ENCODE data around the gene WNT4. TPM values are rescaled to one million over a fixed set of nuclear protein-coding genes. Genes with fewer than 3 reads are reported as not detected.

The WNT4 gene
- total RNA-seq, 1 donor from 2014 or later: not detected

DNA sequence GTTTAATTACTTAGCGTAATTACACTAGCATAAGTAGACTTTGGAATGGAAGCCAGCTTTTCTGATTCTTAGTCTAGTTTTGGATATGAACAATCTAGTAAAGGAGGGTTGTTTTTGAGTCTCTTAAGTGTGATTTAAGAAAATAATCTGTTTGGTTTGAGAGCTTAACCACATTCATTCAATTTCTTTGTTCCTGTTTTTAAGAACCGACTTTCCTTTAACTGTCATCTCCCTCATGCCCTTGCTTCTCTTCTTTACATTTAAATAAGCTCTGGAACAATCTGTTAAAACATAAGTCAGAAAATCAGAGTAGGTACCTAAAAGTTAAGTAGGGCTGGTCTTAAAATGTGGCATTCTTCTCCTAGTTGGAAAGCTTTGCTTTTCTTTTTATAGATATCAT lies 62.7 kb downstream of the WNT4 start:
- no peaks in the 10 kb centered on the region for H3K9me3 Mint-ChIP-seq
- H3K27ac Mint-ChIP-seq: no peak overlapping the region
- H3K4me1 Mint-ChIP-seq: peaks cover 41% of the 10 kb centered on the region
- DNase-seq: no peak
- H3K27me3 Mint-ChIP-seq: no peaks in the 10 kb centered on the region
- intact Hi-C loops (cut with micrococcal nuclease): no loop called here
- H3K36me3 Mint-ChIP-seq (ENCODE audit: low read depth): peaks cover 51% of the 10 kb centered on the region
- H3K4me3 Mint-ChIP-seq: no peak overlapping the region

DNA sequence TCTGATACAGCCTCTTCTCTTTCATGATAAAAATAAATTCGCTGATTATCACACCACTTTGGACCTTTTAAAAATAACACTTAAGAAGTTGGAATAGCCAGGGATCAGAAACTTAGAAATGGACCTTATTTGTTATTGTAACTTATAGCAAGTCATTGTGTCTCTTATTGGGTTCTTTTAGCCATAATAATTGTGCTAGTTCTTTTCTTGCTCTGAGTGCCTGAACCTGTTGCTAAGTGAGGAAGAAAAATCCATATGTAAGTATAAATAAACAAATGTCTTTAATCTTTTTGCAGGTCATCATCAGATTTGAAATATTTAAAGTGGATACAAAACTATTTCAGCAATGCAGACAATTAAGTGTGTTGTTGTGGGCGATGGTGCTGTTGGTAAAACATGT lies 64.8 kb downstream of the WNT4 start:
- H3K27me3 Mint-ChIP-seq: no peaks in the 10 kb centered on the region
- no peaks in the 10 kb centered on the region for H3K9me3 Mint-ChIP-seq
- DNase-seq: no peak
- intact Hi-C loops (cut with micrococcal nuclease): no loop called here
- peaks cover 46% of the 10 kb centered on the region for H3K4me1 Mint-ChIP-seq
- H3K27ac Mint-ChIP-seq: no peak overlapping the region
- H3K36me3 Mint-ChIP-seq (ENCODE audit: low read depth): peaks cover 48% of the 10 kb centered on the region
- H3K4me3 Mint-ChIP-seq: no peak overlapping the region

DNA sequence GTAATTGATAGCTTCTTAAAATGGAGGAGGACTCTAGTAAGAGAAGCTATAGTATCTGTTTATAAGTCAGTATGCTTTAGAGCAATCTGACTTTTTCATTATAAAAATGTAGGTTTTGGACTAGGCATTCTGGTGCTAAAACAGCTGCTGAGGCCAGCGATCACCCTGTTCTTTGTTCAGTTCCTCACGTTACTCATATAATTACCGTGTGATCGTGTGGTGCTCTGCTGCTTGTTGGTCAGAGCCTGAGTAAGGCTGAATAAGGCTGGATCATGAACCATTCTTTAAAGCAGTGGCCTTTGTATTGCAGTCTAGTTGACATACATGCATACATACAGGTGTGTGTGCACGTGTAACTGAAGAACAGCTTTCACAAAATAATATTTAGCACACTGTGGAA lies 65.2 kb downstream of the WNT4 start:
- H3K4me1 Mint-ChIP-seq: peaks cover 46% of the 10 kb centered on the region
- intact Hi-C loops (cut with micrococcal nuclease): no loop called here
- peaks cover 48% of the 10 kb centered on the region for H3K36me3 Mint-ChIP-seq (ENCODE audit: low read depth)
- DNase-seq: no peak
- no peak overlapping the region for H3K4me3 Mint-ChIP-seq
- H3K27me3 Mint-ChIP-seq: no peaks in the 10 kb centered on the region
- H3K27ac Mint-ChIP-seq: no peak overlapping the region
- H3K9me3 Mint-ChIP-seq: no peaks in the 10 kb centered on the region

GRCh38 chr1:22076346-22076745 lies 66.6 kb downstream of the WNT4 start:
- peak overlapping the region; percentile 2 for H3K4me3 Mint-ChIP-seq
- no peaks in the 10 kb centered on the region for H3K9me3 Mint-ChIP-seq
- H3K27ac Mint-ChIP-seq: peak overlapping the region; percentile 76
- peaks cover 44% of the 10 kb centered on the region for H3K36me3 Mint-ChIP-seq (ENCODE audit: low read depth)
- intact Hi-C loops (cut with micrococcal nuclease): no loop called here
- no peaks in the 10 kb centered on the region for H3K27me3 Mint-ChIP-seq
- DNase-seq: no peak
- H3K4me1 Mint-ChIP-seq: peaks cover 50% of the 10 kb centered on the region

DNA sequence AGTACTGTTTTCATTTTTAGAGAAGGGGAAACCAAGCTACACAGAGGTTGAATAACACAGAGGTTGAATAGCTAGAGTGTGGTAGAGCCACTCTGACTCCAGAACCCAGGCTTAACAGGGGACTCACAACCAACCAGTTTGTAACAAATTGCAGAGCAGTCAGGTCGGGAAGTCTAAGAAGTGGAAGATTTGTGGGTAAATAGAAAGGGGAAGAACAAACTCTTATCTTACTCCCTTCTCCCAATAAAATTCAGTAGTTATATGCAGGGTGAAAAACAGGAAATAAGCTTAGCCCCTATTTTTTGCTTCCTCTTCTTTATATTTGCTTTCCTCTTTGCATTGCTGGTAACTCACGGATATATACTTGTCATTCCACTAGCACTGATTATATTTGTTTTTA lies 67.2 kb downstream of the WNT4 start:
- DNase-seq: no peak
- Mint-ChIP-seq H3K4me3 (no peak overlapping the region), H3K9me3 (no peaks in the 10 kb centered on the region), H3K36me3 (ENCODE audit: low read depth) (peaks cover 40% of the 10 kb centered on the region), H3K27ac (peak overlapping the region; percentile 43), H3K27me3 (no peaks in the 10 kb centered on the region), H3K4me1 (peaks cover 49% of the 10 kb centered on the region)
- intact Hi-C loops (cut with micrococcal nuclease): loop anchor here (2.0 kb wide), 1 partner anchor 13 kb away; no protein-coding TSS in a partner anchor

DNA sequence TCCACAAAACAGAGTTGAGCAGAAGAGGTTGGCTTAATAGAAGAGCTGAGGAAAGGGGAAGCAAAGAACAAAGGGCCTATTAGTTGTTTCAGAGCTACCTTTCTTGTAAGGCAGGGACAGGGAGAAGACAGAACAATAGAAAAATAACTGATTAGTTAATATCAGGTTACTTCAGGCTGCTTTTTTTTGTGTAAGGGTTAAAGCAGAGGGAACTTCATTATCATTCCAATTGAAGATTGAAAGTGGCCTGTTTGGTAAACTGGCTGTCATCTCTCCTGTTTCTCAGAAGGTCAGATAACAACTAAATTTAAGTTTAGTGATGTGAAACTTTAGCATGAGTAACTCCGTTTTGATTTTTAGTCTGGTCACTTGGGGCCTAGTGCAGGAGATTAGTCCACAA lies 68.1 kb downstream of the WNT4 start:
- no peaks in the 10 kb centered on the region for H3K9me3 Mint-ChIP-seq
- H3K36me3 Mint-ChIP-seq (ENCODE audit: low read depth): peaks cover 40% of the 10 kb centered on the region
- intact Hi-C loops (cut with micrococcal nuclease): loop anchor here (2.0 kb wide), 1 partner anchor 14 kb away; no protein-coding TSS in a partner anchor

GRCh38 chr1:22071511-22071910 lies 71.4 kb downstream of the WNT4 start:
- no peak overlapping the region for H3K4me3 Mint-ChIP-seq
- intact Hi-C loops (cut with micrococcal nuclease): no loop called here
- H3K9me3 Mint-ChIP-seq: no peaks in the 10 kb centered on the region
- peaks cover 57% of the 10 kb centered on the region for H3K4me1 Mint-ChIP-seq
- H3K27me3 Mint-ChIP-seq: no peaks in the 10 kb centered on the region
- H3K27ac Mint-ChIP-seq: peak overlapping the region; percentile 23
- DNase-seq: no peak
- peaks cover 28% of the 10 kb centered on the region for H3K36me3 Mint-ChIP-seq (ENCODE audit: low read depth)

More for the DNA sequence above, 68.1 kb downstream of the WNT4 start:
- Mint-ChIP-seq H3K27ac (peak overlapping the region; percentile 36), H3K4me1 (peaks cover 52% of the 10 kb centered on the region), H3K4me3 (peak overlapping the region; percentile 6), H3K27me3 (no peaks in the 10 kb centered on the region)
- DNase-seq: no peak

Other genes with a start within 250 kb of the WNT4 start
- gene HSPG2, start 205.8 kb downstream of the WNT4 start, total RNA-seq: 6.2 and 6.3 TPM in 2 replicates
- gene CELA3B, start 166.1 kb downstream of the WNT4 start, total RNA-seq: not detected in 2 replicates
- gene CELA3A, start 141.4 kb downstream of the WNT4 start, total RNA-seq: not detected in 2 replicates
- gene CDC42, start 90.4 kb downstream of the WNT4 start, total RNA-seq: 307 and 321 TPM in 2 replicates

All from activated CD4-positive, alpha-beta T cell treated with anti-CD3 and anti-CD28 coated beads, Interleukin-2, amount 10 ng/mL, durations not matched to agents 24 days and 14 days (primary cell).